ENCODE data around the gene LGR4.

GRCh38 chr11:27447288-27448183, 25.1 kb downstream of the LGR4 start:
- TF ChIP-seq YY1 (tag by site-specific recombination; IDR thresholded peaks at IDR 0.05), result no peak
- no peak for TF ChIP-seq ZNF138 (tag by site-specific recombination; IDR thresholded peaks at IDR 0.05; ENCODE audit: borderline replicate concordance)
- no peak for TF ChIP-seq CTCF (tag by site-specific recombination; IDR thresholded peaks at IDR 0.05)
- no peak for TF ChIP-seq ZBTB21 (tag by site-specific recombination; IDR thresholded peaks at IDR 0.05)
- no peak for TF ChIP-seq ZNF785 (tag by site-specific recombination; IDR thresholded peaks at IDR 0.05)
- no peak for TF ChIP-seq ZNF585B (tag by site-specific recombination; IDR thresholded peaks at IDR 0.05)
- no peak for TF ChIP-seq SP7 (tag by site-specific recombination; IDR thresholded peaks at IDR 0.05)
- no peak for TF ChIP-seq ZNF274 (IDR thresholded peaks at IDR 0.05; ENCODE audit: low read length)
- no peak for TF ChIP-seq ZNF274 (tag by site-specific recombination; IDR thresholded peaks at IDR 0.05; ENCODE audit: borderline replicate concordance)
- TF ChIP-seq MYNN (tag by site-specific recombination; IDR thresholded peaks at IDR 0.05; ENCODE audit: borderline replicate concordance), result no peak
- TF ChIP-seq ZNF510 (tag by site-specific recombination; IDR thresholded peaks at IDR 0.05; ENCODE audit: insufficient replicate concordance), result no peak
